WTC11 (cell line): ENCODE results near the gene ZNF804B. TPM values are rescaled to one million over a fixed set of nuclear protein-coding genes. Genes with fewer than 3 reads are reported as not detected.

Source experiments
- ATAC-seq: fragments of 200-7000 bp; cut with Tn5 transposase; 2 replicates; pipeline ENCODE4 v1.10.0; 2021; ENCODE audit warnings: mild to moderate bottlenecking, moderate library complexity
- CTCF ChIA-PET: fragments of 300-600 bp; sonication (Branson Sonifier 250); formaldehyde crosslinking; loops from one replicate; lab custom pipeline; 2021; ENCODE audit warnings: antibody characterized with exemption; lab: Charles Lee
- POLR2A ChIA-PET: fragments of 350-600 bp; sonication (Branson Sonifier 250); formaldehyde crosslinking; loops from one replicate; lab custom pipeline; 2021; ENCODE audit warnings: antibody characterized with exemption; lab: Charles Lee
- DNase-seq: peaks from one replicate; pipeline ENCODE4 v3.0.0; 2021; ENCODE audit warnings: low spot score
- H3K27ac Mint-ChIP-seq: 2 replicates; pipeline ENCODE4 v1.8.0; 2021; ENCODE audit warnings: mixed read lengths
- H3K27me3 Mint-ChIP-seq: 2 replicates; pipeline ENCODE4 v1.8.0; 2021; ENCODE audit warnings: low read depth, mild to moderate bottlenecking, moderate library complexity, mixed read lengths
- H3K36me3 Mint-ChIP-seq: 2 replicates; pipeline ENCODE4 v1.8.0; 2021; ENCODE audit warnings: mixed read lengths
- H3K4me1 Mint-ChIP-seq: 2 replicates; pipeline ENCODE4 v1.8.0; 2022; ENCODE audit warnings: mixed read lengths
- H3K4me3 Mint-ChIP-seq: 2 replicates; pipeline ENCODE4 v1.8.0; 2021; ENCODE audit warnings: mild to moderate bottlenecking, moderate library complexity, mixed read lengths
- H3K9me3 Mint-ChIP-seq: 2 replicates; pipeline ENCODE4 v1.8.0; 2021; ENCODE audit warnings: mixed read lengths
- AFF4 ChIP-seq: sonication (generic); formaldehyde crosslinking; IDR thresholded peaks from 2 replicates; pipeline ENCODE4 v1.8.1; 2023; ENCODE audit warnings: mild to moderate bottlenecking, missing genetic modification reagents, borderline replicate concordance
- CBFB ChIP-seq: sonication (generic); formaldehyde crosslinking; IDR thresholded peaks from 2 replicates; pipeline ENCODE4 v1.8.1; 2022; ENCODE audit warnings: mild to moderate bottlenecking, low read depth, missing genetic modification reagents
- CREB1 ChIP-seq: sonication (generic); formaldehyde crosslinking; IDR thresholded peaks from 2 replicates; pipeline ENCODE4 v1.8.0; 2023; ENCODE audit warnings: mild to moderate bottlenecking, missing genetic modification reagents
- CTCF ChIP-seq: fragments of 200-600 bp; IDR thresholded peaks from 2 replicates; pipeline ENCODE4 v1.8.0; 2022; ENCODE audit warnings: antibody characterized with exemption
- ESRRA ChIP-seq: sonication (generic); formaldehyde crosslinking; IDR thresholded peaks from 2 replicates; pipeline ENCODE4 v1.8.1; 2022; ENCODE audit warnings: mild to moderate bottlenecking, missing genetic modification reagents, borderline replicate concordance
- FOXP1 ChIP-seq: sonication (generic); formaldehyde crosslinking; IDR thresholded peaks from 2 replicates; pipeline ENCODE4 v1.8.0; 2022; ENCODE audit warnings: missing genetic modification reagents, mild to moderate bottlenecking, moderate library complexity, borderline replicate concordance
- IRF2 ChIP-seq: sonication (generic); formaldehyde crosslinking; IDR thresholded peaks from 2 replicates; pipeline ENCODE4 v1.8.0; 2022; ENCODE audit warnings: low read depth, missing genetic modification reagents, borderline replicate concordance
- KAT7 ChIP-seq: sonication (generic); formaldehyde crosslinking; IDR thresholded peaks from 2 replicates; pipeline ENCODE4 v1.8.1; 2023; ENCODE audit warnings: missing genetic modification reagents, mild to moderate bottlenecking, borderline replicate concordance
- MLX ChIP-seq: sonication (generic); formaldehyde crosslinking; IDR thresholded peaks from 2 replicates; pipeline ENCODE4 v1.8.1; 2023; ENCODE audit warnings: mild to moderate bottlenecking, missing genetic modification reagents, moderate library complexity
- MXD4 ChIP-seq: fragments of 250-450 bp; sonication (Bioruptor Pico); IDR thresholded peaks from 2 replicates; pipeline ENCODE4 v1.8.0; 2021; ENCODE audit warnings: mild to moderate bottlenecking, moderate library complexity, borderline replicate concordance
- MYBL2 ChIP-seq: sonication (generic); formaldehyde crosslinking; IDR thresholded peaks from 2 replicates; pipeline ENCODE4 v1.8.1; 2023; ENCODE audit warnings: mild to moderate bottlenecking, moderate library complexity, missing genetic modification reagents
- PRDM15 ChIP-seq: sonication (generic); formaldehyde crosslinking; IDR thresholded peaks from 2 replicates; pipeline ENCODE4 v1.8.0; 2022; ENCODE audit warnings: missing genetic modification reagents
- SMAD3 ChIP-seq: sonication (generic); formaldehyde crosslinking; IDR thresholded peaks from 2 replicates; pipeline ENCODE4 v1.8.0; 2022; ENCODE audit warnings: missing genetic modification reagents, mild to moderate bottlenecking, borderline replicate concordance
- TEAD4 ChIP-seq: sonication (generic); formaldehyde crosslinking; IDR thresholded peaks from 2 replicates; pipeline ENCODE4 v1.8.0; 2022; ENCODE audit warnings: mild to moderate bottlenecking, missing genetic modification reagents
- TP53 ChIP-seq: sonication (generic); formaldehyde crosslinking; IDR thresholded peaks from 2 replicates; pipeline ENCODE4 v1.8.1; 2023; ENCODE audit warnings: mild to moderate bottlenecking, missing genetic modification reagents
- ZNF317 ChIP-seq: sonication (generic); formaldehyde crosslinking; IDR thresholded peaks from 2 replicates; pipeline ENCODE4 v1.8.1; 2023; ENCODE audit warnings: low read depth, mild to moderate bottlenecking, moderate library complexity, missing genetic modification reagents, borderline replicate concordance
- total RNA-seq: library from RNA; stranded (reverse); gene quantifications from 3 replicates; pipeline ENCODE4 v1.2.3, GENCODE V29; 2021
- TF ChIP-seq, protein P1 (sequence below): fragments of 250-450 bp; sonication (Bioruptor Pico); IDR thresholded peaks from 2 replicates; pipeline ENCODE4 v1.9.0; 2021; ENCODE audit warnings: mild to moderate bottlenecking
- TF ChIP-seq, protein P2 (sequence below): sonication (generic); formaldehyde crosslinking; IDR thresholded peaks from 2 replicates; pipeline ENCODE4 v1.8.0; 2023; ENCODE audit warnings: missing genetic modification reagents, mild to moderate bottlenecking, borderline replicate concordance
- TF ChIP-seq, protein P3 (sequence below): sonication (generic); formaldehyde crosslinking; IDR thresholded peaks from 2 replicates; pipeline ENCODE4 v1.8.1; 2023; ENCODE audit warnings: mild to moderate bottlenecking, moderate library complexity, missing genetic modification reagents
- TF ChIP-seq, protein P4 (sequence below): sonication (generic); formaldehyde crosslinking; IDR thresholded peaks from 2 replicates; pipeline ENCODE4 v1.8.0; 2022; ENCODE audit warnings: mild to moderate bottlenecking, missing genetic modification reagents

Gene ZNF804B
- total RNA-seq, 1 experiment from 2014 or later = 0.04 TPM

GRCh38 chr7:89053130-89053529 lies 293.6 kb downstream of the ZNF804B start:
- DNase-seq = no peak
- H3K36me3 Mint-ChIP-seq = no peaks in the 10 kb centered on the region
- peaks cover 6% of the 10 kb centered on the region for H3K9me3 Mint-ChIP-seq
- H3K27me3 Mint-ChIP-seq = no peaks in the 10 kb centered on the region; the same call in 1 of the 2 replicates
- ATAC-seq = no peak
- no peak overlapping the region for H3K27ac Mint-ChIP-seq
- ChIA-PET POLR2A (no interaction called here), CTCF (no interaction called here)
- TF ChIP-seq MXD4 (CRISPR knock-in tag) (no peak), FOXP1 (no peak), CTCF (no peak), ESRRA (no peak), IRF2 (no peak), CBFB (no peak), TEAD4 (CRISPR knock-in tag) (no peak), MLX (CRISPR knock-in tag) (no peak), ZNF317 (CRISPR knock-in tag) (no peak), SMAD3 (CRISPR knock-in tag) (no peak), CREB1 (CRISPR knock-in tag) (no peak), TP53 (no peak), PRDM15 (CRISPR knock-in tag) (no peak), AFF4 (CRISPR knock-in tag) (no peak), MYBL2 (CRISPR knock-in tag) (no peak), KAT7 (no peak)
- TF ChIP-seq, protein P1, sequence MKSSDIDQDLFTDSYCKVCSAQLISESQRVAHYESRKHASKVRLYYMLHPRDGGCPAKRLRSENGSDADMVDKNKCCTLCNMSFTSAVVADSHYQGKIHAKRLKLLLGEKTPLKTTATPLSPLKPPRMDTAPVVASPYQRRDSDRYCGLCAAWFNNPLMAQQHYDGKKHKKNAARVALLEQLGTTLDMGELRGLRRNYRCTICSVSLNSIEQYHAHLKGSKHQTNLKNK (CRISPR knock-in tag) = no peak
- TF ChIP-seq, protein P2, sequence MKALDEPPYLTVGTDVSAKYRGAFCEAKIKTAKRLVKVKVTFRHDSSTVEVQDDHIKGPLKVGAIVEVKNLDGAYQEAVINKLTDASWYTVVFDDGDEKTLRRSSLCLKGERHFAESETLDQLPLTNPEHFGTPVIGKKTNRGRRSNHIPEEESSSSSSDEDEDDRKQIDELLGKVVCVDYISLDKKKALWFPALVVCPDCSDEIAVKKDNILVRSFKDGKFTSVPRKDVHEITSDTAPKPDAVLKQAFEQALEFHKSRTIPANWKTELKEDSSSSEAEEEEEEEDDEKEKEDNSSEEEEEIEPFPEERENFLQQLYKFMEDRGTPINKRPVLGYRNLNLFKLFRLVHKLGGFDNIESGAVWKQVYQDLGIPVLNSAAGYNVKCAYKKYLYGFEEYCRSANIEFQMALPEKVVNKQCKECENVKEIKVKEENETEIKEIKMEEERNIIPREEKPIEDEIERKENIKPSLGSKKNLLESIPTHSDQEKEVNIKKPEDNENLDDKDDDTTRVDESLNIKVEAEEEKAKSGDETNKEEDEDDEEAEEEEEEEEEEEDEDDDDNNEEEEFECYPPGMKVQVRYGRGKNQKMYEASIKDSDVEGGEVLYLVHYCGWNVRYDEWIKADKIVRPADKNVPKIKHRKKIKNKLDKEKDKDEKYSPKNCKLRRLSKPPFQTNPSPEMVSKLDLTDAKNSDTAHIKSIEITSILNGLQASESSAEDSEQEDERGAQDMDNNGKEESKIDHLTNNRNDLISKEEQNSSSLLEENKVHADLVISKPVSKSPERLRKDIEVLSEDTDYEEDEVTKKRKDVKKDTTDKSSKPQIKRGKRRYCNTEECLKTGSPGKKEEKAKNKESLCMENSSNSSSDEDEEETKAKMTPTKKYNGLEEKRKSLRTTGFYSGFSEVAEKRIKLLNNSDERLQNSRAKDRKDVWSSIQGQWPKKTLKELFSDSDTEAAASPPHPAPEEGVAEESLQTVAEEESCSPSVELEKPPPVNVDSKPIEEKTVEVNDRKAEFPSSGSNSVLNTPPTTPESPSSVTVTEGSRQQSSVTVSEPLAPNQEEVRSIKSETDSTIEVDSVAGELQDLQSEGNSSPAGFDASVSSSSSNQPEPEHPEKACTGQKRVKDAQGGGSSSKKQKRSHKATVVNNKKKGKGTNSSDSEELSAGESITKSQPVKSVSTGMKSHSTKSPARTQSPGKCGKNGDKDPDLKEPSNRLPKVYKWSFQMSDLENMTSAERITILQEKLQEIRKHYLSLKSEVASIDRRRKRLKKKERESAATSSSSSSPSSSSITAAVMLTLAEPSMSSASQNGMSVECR = no peak
- TF ChIP-seq, protein P3, sequence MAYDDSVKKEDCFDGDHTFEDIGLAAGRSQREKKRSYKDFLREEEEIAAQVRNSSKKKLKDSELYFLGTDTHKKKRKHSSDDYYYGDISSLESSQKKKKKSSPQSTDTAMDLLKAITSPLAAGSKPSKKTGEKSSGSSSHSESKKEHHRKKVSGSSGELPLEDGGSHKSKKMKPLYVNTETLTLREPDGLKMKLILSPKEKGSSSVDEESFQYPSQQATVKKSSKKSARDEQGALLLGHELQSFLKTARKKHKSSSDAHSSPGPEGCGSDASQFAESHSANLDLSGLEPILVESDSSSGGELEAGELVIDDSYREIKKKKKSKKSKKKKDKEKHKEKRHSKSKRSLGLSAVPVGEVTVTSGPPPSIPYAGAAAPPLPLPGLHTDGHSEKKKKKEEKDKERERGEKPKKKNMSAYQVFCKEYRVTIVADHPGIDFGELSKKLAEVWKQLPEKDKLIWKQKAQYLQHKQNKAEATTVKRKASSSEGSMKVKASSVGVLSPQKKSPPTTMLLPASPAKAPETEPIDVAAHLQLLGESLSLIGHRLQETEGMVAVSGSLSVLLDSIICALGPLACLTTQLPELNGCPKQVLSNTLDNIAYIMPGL (CRISPR knock-in tag) = no peak
- TF ChIP-seq, protein P4, sequence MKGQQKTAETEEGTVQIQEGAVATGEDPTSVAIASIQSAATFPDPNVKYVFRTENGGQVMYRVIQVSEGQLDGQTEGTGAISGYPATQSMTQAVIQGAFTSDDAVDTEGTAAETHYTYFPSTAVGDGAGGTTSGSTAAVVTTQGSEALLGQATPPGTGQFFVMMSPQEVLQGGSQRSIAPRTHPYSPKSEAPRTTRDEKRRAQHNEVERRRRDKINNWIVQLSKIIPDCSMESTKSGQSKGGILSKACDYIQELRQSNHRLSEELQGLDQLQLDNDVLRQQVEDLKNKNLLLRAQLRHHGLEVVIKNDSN = no peak
- no peak overlapping the region for H3K4me3 Mint-ChIP-seq
- H3K4me1 Mint-ChIP-seq = no peaks in the 10 kb centered on the region
